Prostate gland (tissue), 2 donors: Measurements from ENCODE around the gene KCNH2.

Experiments
- CTCF ChIP-seq, 4 experiments: fragments of 200-600 bp in 2 of 4; fragments of 450-650 bp in 2 of 4; sonication (generic) in 2 of 4; IDR thresholded peaks; 1 replicate in 3 of 4; 2 replicates in 1 of 4; pipeline ENCODE4 v1.5.1; 2016 to 2019; ENCODE audit warnings: antibody characterized with exemption in 4 of 4, mild to moderate bottlenecking in 2 of 4, moderate library complexity in 2 of 4
- POLR2AphosphoS5 ChIP-seq: sonication (generic); formaldehyde crosslinking; IDR thresholded peaks from one replicate; pipeline ENCODE4 v1.6.1; 2017; ENCODE audit warnings: antibody characterized with exemption

- TF ChIP-seq POLR2AphosphoS5 (no peak), CTCF (IDR thresholded peaks at IDR 0.05) (no peak)
Observed at GRCh38 chr7:150994838-150995510, 16.9 kb upstream of the KCNH2 start.
